NB4 (cell line): ENCODE results near the gene PRPF19.

Source experiments
- POLR2A ChIP-seq: IDR thresholded peaks from 2 replicates; pipeline ENCODE4 v1.6.1; 2011; ENCODE audit warnings: mild to moderate bottlenecking; ENCODE audit not compliant: insufficient read length; ENCODE audit errors: extremely low read depth
- TF ChIP-seq, protein P1 (sequence below): IDR thresholded peaks from one replicate; pipeline ENCODE4 v1.5.1; 2012; ENCODE audit warnings: low read depth, low read length

DNA sequence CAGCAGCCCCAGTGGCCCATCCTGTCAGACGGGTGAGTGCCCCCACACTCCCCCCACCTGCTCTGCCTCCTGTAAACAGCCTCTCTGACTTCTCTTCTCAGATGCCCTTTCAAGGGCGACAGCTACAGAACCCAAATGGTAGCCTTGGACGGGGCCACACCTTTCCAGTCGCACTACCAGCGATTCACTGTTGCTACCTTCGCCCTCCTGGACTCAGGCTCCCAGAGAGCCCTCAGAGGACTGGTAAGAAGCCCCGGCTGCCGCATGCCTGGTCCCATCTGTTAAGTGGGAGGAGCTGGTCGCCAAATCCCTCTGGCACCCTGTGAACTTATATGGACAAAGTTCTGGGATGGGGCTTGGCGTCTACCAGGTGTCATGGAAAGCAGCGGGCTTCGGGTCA is 32.9 kb downstream of the PRPF19 start:
- TF ChIP-seq, protein P1, sequence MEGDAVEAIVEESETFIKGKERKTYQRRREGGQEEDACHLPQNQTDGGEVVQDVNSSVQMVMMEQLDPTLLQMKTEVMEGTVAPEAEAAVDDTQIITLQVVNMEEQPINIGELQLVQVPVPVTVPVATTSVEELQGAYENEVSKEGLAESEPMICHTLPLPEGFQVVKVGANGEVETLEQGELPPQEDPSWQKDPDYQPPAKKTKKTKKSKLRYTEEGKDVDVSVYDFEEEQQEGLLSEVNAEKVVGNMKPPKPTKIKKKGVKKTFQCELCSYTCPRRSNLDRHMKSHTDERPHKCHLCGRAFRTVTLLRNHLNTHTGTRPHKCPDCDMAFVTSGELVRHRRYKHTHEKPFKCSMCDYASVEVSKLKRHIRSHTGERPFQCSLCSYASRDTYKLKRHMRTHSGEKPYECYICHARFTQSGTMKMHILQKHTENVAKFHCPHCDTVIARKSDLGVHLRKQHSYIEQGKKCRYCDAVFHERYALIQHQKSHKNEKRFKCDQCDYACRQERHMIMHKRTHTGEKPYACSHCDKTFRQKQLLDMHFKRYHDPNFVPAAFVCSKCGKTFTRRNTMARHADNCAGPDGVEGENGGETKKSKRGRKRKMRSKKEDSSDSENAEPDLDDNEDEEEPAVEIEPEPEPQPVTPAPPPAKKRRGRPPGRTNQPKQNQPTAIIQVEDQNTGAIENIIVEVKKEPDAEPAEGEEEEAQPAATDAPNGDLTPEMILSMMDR, result no peak
- TF ChIP-seq POLR2A, result no peak
